ENCODE measurements around the gene CCL1.

The CCL1 gene

DNA sequence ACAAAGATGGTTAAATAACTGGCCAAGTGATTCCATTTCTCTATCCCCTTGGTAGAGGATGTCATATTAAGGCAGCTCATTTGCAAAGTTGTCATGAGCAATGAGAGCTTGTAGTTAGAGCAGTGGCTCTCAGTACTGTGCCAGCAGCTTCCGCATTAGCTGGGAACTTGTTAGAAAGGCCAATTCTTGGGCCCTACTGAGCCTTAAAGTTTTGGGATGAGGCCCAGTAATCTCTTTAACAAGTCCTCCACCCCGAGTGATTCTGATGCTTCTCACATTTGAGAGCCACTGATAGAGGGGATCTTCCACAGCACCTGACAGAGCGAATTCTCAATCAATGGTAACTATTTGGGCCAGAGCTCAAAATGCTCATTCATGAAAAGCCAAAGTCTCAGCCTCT lies 20.2 kb upstream of the CCL1 start:
- DNase-seq (ENCODE audit: low read depth) = no peak

DNA sequence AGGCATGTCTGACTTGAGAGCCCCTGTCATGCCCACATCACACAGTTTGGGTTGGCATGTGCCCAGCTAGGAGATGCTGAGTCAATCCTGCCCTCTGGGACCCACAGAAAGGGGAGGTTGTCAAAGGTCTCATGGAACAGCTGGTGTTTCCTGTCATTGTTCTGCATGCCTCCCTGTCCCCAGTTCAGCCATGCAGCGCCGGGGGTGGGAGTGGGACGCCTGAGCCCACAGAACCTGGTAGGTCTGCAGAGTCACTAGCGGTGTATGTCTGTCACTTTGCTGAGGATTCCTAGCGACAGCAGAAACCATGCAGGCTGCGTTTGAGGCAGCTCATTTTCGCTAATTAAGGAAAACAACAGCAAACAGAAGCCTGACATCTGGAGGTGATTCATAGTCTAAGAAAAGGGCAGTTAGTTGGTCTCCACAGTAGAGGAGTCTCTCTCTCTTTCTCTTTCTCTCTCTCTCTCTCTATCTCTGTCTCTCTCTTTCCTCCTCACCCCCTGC lies 19.6 kb upstream of the CCL1 start:
- no peak for DNase-seq (ENCODE audit: low read depth)

DNA sequence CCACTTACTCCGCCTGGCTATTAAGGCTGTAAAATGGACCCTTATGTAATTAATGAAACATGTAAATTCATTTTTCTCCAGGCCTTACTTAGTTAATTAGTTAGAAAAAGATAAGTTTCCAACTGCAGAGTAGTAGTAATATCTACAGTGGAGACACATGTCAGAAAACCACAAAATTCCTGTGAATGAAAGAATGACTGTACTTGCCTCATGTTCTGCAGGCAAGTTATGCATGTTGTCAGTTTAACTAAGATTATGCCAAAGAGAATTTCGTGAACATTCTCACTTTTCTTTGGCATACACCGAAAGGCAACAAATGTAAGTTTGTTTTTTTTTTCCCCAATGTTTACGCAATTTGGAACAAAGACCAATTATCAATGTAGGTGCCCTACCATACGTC lies 16.8 kb upstream of the CCL1 start:
- no peak for DNase-seq (ENCODE audit: low read depth)

- no peak for DNase-seq (ENCODE audit: low read depth)
Observed at GRCh38 chr17:34378664-34379101, 15.7 kb upstream of the CCL1 start.

DNA sequence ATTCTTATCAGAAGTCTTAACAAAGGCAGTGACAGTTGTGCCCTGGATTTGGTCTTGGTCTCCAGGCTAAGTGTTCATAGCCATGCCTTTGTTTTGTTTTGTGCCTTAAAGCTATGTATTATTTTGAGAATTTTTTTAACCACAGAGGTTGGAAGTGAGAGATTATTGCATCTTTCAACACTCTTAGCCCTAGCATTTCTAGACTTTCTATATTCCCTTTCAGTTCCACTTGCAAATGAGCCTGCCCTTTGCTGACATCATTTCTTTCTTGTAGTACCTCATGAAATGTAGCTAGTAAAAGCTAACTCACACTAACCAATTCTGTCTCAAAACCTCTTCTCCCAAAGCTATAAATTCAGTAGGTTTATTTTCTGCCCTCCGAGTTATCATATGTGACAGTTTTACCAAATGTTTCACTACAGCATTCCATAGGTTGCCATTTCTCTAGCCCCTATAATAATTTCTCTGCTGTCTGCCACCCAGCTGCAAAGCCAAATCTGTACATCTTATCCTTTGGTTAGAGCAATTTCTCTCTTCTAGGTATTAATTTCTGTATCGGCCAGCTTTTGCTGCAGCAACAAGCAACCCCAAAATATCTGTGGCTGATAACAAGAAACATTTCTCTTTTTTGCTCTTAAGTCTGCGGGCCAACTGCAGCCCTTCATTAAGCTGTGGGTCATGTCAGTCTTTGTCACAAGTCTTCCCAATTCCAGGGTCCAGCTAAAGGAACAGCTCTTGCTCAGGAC lies 14.2 kb upstream of the CCL1 start:
- no peak for DNase-seq (ENCODE audit: low read depth)

- no peak for DNase-seq (ENCODE audit: low read depth)
Observed at GRCh38 chr17:34375426-34375997, 12.5 kb upstream of the CCL1 start.

- DNase-seq (ENCODE audit: low read depth) = no peak
Observed at GRCh38 chr17:34374457-34374856, 11.4 kb upstream of the CCL1 start.

DNA sequence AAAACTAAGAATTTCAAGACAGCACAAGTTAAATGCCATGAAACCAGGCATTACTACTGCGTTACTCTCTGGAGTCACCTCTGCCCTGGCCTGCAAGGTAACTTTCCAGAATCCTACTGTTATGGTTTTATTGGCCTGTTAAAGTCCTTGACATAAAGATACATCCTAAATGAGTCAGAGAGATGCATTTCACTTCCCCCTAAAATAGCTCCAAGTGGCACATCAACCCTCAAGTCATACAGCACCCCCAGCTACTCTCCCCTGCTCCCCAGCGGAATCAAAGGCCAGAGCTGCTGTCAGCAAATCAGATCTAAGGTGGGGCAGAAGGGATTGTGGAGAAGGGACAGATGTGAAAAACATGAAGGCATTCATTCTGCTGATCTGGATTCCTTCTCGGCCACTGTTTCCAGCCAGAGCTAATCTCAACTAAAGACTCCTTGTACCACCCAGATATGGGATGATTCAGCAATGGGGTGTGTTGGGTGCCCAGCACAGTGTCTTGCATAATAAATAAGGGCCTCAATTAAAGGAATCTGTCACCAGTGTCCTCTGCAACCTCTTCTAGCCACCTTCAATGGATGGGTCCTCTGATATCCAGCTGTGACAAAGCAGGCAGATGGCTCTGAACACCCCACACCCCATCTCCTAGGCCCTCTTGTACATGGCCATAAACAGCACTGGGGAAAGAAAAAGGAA lies 8.5 kb upstream of the CCL1 start:
- no peak for DNase-seq (ENCODE audit: low read depth)

DNA sequence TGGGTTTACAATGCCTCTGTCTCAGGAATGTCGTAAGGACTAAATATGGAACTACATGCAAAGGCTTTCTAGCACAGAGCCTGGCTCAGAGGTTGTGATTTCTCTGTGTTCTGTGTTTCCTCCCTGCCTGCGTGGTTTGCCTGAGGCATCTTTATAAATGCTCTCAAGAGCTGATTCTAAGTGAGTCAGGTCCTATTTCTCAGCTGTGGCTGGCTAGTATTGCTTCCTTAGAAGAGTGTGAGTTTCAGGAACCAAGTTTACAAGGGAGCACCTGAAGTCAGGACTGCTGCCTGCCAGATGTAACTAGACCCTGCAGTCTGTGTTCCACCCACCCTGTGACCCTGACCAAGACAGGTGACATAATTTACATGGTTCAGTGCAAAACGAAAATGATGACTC lies 8.0 kb upstream of the CCL1 start:
- DNase-seq (ENCODE audit: low read depth) = no peak

GRCh38 chr17:34370376-34370996 lies 7.5 kb upstream of the CCL1 start:
- DNase-seq (ENCODE audit: low read depth) = no peak

GRCh38 chr17:34369571-34369970 lies 6.5 kb upstream of the CCL1 start:
- no peak for DNase-seq (ENCODE audit: low read depth)

GRCh38 chr17:34368946-34369500 lies 6.0 kb upstream of the CCL1 start:
- DNase-seq (ENCODE audit: low read depth) = no peak

DNA sequence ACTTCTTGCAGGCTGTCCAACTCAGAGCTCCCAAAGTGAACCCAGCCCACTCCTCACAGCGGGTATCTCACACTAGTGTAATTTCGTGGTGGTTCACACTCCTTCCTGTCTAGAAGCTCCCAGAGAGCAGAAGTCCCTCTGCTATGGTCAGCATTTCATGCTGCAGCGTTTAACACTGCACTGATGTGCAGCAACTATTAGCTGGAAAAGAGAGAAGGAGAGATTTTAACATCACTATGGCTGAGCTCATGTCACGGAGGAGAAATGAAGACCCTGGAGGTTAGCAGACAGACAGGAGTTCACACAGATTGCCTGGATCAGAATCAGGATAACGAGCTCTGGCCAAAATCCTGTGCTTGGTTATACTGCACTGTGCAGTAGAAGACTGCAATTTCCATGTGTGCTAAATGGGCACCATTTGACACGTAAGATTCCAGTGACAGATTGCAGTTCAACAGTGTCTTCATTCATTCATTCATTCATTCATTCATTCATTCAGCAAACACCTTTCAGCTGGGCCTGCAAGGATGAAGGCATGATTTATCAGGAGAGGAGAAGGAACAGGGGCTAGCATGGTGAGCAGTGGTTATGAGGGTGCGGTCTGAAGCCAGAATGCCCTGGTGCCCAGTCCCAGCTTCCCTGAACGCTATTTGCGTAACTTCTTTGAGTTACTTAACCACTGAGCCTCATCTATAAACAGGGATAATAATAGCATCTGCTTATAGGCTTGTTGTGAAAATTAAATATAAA lies 5.3 kb upstream of the CCL1 start:
- DNase-seq (ENCODE audit: low read depth) = no peak

DNA sequence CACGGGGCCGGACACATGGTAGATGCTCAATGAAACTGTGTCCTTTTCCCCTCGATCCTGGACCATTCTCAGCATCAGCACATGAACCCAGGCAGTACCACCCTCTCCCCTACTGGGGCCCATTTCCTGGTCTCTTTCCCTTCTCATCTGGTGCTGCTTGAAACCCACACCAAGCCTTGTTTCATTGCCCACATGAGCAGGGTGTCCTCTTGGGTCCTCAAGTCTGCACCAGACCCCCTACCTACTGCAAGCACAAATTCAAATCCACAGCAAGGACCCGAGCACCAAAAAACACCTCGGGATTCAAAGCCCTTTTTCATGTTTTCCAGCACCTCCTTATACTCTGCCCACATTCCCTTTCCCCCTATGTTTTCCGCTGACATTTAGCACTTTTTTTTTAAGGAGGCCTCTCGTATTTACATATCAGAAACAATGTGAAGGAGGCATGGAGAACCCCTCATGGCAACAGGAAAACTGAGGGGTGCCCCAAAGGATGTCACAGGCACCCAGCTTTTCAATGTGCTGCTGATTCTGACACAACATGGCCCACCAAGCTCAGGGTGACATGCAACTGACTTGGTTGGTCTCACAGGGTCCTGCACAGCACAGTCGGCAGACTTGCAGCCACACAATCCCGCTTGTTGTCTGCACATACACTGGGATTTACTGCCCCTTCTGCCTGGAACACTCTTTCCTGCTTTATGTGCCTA lies 4.6 kb upstream of the CCL1 start:
- DNase-seq (ENCODE audit: low read depth) = no peak

DNA sequence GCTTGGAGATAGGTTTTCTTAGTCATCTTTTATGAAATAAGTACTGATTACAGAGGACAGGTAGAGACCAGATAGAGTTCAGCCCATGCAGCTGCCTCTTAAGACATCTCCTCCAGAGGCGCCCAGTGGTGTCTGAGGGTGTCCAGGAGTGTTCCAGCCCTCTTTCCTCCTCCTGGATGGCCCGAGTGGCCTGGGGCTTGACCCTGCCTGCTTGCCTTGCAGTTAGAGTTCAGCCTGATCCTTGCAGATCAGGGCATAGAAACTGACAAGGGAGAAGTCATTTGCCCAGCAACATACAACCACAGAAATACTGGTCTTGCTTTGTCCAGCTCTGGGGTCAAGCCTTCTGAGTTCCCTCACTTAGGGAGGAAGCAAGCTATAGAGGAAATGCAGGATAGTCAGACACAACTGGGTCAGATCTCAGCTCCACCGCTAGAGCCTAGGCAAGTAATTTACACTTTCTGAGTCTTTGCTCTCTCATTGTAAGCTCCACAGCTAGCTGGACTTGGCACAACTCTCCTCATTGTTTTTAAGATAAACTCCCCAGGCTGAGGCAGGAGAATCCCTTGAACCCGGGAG lies 3.6 kb upstream of the CCL1 start:
- no peak for DNase-seq (ENCODE audit: low read depth)

DNA sequence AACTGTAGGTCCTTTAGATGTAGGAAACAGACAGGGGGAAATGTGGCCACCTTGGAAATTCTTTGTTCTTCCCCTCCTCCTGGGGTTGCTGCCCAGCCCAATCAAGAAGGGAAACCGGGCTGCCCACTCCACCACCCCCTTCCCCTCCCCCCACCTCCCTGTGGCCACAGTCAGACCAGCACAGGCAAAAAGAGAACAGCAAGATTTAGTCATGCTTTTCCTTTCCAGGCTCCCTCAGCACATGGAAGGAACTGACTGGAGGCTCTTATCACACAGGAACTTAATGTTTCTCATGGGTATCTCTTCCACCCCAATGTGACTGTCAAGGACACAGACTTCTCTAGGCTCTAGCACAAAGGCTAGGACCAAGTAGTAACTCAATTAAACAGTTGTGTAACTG lies 3.0 kb upstream of the CCL1 start:
- DNase-seq (ENCODE audit: low read depth) = no peak

DNA sequence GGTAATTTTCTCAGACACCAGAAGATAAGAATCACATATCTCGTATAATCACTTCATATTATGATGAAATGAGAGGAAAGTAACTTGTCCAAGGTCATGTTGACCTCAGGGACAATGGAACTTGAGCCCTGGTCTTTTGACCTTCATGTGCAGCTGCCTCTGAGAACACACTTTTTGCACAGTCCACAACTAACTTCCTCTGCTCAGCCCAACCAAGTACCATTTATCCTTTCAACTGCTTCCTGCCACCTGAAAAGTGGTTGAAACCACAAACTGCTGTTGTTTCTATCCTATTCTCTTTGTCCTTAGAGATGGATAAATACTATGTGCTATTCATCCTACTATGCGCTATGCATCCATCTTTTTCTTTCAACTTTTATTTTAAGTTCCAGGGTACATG lies 2.3 kb upstream of the CCL1 start:
- DNase-seq (ENCODE audit: low read depth) = no peak

GRCh38 chr17:34364751-34365150 lies 1.7 kb upstream of the CCL1 start:
- no peak for DNase-seq (ENCODE audit: low read depth)

DNA sequence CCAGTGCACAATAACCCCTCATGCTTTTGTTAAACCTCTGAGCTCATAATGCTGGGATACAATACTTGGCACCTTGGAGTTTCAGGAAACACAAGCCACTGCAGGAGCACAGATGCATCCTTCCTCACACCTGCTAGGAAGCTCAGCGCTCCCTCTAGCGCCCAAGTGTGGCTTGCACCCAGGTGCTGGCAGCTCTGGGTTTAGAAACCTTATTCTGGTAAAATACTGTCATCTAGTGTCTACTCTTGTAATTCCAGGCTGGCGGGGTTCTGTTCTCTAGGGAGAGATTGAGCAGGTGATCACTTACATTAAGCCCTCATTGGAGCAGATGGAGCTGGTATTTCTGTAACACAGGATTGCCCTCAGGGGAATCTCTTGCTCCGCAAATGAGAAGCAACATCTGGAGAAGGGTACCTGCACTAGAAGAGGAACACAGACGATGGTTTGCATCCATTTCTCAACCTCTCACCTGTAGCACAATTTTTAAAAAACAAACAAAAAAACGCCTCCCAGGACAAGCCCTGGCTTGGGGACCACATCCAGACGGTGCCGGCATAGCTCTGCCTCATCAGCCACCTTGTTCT lies 1.5 kb downstream of the CCL1 start:
- DNase-seq (ENCODE audit: low read depth) = peak; percentile 80

GRCh38 chr17:34360601-34361270 lies 2.3 kb downstream of the CCL1 start:
- no peak for DNase-seq (ENCODE audit: low read depth)

All from fibroblast of gingiva (primary cell).